NCI-H526 treated with DMSO at 0.1 percent for 48 hours (cell line): ENCODE measurements around the gene ADCY2.

Experiments used
- DNase-seq: peaks from one replicate; lab custom pipeline; 2025; lab: John Stamatoyannopoulos, UW

The ADCY2 gene

GRCh38 chr5:7745882-7746610 is 350.1 kb downstream of the ADCY2 start:
- DNase-seq = peak; percentile 43

GRCh38 chr5:7747728-7748127 is 351.8 kb downstream of the ADCY2 start:
- DNase-seq = no peak

GRCh38 chr5:7749626-7750025 is 353.7 kb downstream of the ADCY2 start:
- no peak for DNase-seq

DNA sequence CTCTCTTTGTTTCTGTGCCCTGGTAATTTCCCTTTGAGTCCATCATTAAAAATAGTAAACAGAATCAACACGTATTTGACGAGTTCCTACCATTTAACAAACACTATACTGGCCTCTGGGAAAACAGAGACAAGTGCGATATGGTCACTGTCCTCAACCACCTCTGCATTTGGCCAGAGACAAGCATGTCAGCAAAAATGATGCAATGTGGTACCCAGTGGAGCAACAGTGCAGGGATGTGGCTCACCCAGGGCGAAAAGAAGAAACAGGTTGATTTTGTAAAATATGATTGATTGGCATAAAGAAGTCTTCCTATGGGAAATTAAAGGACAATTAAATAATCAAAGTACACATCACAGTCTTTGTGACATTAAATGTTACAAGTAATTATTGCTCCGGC is 355.9 kb downstream of the ADCY2 start:
- DNase-seq = no peak

GRCh38 chr5:7753181-7753580 is 357.2 kb downstream of the ADCY2 start:
- no peak for DNase-seq

- no peak for DNase-seq
Measured at GRCh38 chr5:7753596-7753995, 357.7 kb downstream of the ADCY2 start.

GRCh38 chr5:7754490-7754889 is 358.6 kb downstream of the ADCY2 start:
- no peak for DNase-seq

GRCh38 chr5:7754997-7755596 is 359.2 kb downstream of the ADCY2 start:
- DNase-seq = peak; percentile 77

DNA sequence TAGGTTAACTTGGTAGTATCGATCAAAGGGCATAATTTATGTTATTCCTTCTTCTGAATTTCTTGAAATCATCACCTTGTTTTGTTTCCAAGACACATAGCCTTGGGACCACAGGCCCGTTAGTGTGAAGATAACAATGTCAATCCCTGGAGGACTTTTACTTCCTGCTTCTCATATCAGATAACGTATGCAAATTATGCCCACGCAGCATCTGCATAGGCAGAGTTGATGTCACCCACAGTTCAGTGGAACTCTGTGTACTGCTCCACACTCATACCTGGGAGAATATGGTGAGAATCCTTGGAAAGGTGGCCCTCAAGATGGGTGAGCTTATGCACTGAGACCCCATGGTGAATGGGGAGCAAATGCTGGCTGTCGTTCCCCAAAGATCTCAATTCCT is 360.0 kb downstream of the ADCY2 start:
- DNase-seq = peak; percentile 17

- DNase-seq = no peak
Measured at GRCh38 chr5:7756453-7756852, 360.5 kb downstream of the ADCY2 start.

DNA sequence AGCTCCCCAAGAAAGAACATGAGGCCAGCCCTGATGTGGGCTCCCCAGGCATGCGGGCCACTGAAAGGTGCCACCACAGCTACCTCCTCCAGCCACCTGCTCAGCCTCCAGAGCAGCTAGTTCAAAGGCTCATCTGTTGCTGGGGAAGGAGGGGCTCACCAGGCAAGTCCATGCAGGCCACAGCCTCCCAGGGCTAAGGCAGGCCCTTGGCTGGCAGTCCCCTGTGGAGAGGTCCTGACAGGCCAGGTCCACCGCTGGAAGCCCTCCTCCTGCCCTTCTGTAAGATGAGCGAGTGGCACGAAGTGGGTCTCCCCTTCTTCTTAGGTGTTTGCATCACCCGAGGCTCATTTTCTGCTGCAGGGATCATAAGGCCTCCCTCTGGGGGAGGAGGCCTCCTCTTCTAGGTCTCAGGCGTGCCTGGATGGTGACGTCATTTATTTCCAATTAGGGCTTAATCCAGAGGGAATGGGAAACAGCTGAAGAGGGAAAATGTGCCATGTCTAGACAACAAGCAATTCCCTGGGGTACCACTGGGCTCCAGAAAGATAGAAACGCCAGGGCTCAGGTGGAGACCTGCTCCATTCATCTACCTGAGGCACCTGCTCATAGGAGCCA is 363.4 kb downstream of the ADCY2 start:
- no peak for DNase-seq

- DNase-seq = no peak
Measured at GRCh38 chr5:7759951-7760580, 364.1 kb downstream of the ADCY2 start.

- peak; percentile 66 for DNase-seq
Measured at GRCh38 chr5:7762267-7762666, 366.3 kb downstream of the ADCY2 start.

GRCh38 chr5:7763621-7764072 is 367.7 kb downstream of the ADCY2 start:
- no peak for DNase-seq

- DNase-seq = no peak
Measured at GRCh38 chr5:7764452-7764851, 368.5 kb downstream of the ADCY2 start.

- no peak for DNase-seq
Measured at GRCh38 chr5:7770436-7770835, 374.5 kb downstream of the ADCY2 start.

DNA sequence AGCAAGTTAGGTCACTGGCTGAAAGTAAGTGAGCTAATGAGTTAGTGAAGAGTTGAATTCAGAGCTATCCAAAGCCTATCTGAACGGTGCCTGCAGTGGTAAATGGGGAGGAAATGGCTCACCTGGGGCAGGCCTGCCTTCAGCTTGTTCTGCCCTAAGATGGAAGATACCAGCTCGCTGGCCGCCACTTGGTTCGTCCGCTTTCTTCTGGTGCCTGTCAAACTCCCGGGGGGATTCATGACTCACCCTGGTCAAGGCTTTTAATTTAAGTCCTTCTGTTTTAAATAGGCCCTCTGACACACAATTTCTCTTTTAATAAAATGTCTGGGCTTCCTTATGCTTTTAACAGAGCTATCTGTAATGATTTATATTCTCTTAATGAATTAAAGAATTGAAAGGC is 376.2 kb downstream of the ADCY2 start:
- DNase-seq = no peak

GRCh38 chr5:7773178-7773577 is 377.2 kb downstream of the ADCY2 start:
- DNase-seq = no peak

DNA sequence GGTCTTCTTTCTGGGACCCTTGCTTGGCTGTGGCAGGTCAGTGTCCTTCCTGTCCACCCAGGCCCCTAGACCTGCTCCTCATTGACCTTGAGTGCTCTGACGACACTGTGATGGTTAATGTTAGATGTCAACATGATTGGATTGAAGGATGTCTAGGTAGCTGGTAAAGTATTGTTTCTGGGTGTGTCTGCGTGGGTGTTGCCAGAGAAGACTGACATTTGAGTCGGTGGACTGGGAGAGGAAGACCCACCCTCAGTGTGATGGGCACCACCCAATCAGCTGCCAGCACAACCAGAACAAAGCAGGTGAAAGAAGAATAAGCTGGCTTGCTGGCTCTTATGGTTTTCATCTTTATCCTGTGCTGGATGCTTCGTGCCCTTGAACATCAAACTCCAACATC is 380.5 kb downstream of the ADCY2 start:
- no peak for DNase-seq

- DNase-seq = no peak
Measured at GRCh38 chr5:7779019-7780005, 383.4 kb downstream of the ADCY2 start.

DNA sequence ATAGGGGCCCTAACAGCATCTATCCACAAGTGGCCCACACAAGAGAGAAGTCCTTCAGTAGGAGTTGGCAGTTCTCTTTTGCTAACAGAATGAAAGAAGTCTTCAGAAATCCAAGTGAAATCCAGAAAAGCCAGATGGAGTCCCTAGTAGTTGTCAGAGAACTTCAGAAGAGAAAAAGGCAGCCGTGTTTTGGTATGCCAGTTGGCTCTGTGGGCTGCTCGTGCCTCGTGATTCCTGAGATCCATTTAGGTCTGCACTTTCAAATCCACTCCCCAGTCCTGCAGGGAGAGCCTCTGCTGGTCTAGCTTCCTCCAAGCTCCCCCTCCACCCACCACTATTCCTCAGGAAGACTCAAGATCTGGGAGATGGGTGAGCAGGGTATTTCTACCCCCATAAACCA is 386.0 kb downstream of the ADCY2 start:
- no peak for DNase-seq
